Progenitor cell of endocrine pancreas (in vitro differentiated cells): Measurements from ENCODE around the gene TEX2. TPM values are rescaled to one million over a fixed set of nuclear protein-coding genes. Genes with fewer than 3 reads are reported as not detected.

Source experiments
- DNase-seq: peaks from one replicate; pipeline ENCODE4 v3.0.0; 2021; ENCODE audit warnings: low spot score; ENCODE audit not compliant: unreplicated experiment
- H3K27ac Mint-ChIP-seq: 2 replicates; pipeline ENCODE4 v1.8.0; 2021; ENCODE audit warnings: mild to moderate bottlenecking, moderate library complexity, mixed read lengths
- H3K27me3 Mint-ChIP-seq: 2 replicates; pipeline ENCODE4 v1.8.0; 2021; ENCODE audit warnings: mixed read lengths
- H3K36me3 Mint-ChIP-seq: 2 replicates; pipeline ENCODE4 v1.8.0; 2022; ENCODE audit warnings: mixed read lengths; ENCODE audit not compliant: insufficient read depth
- H3K4me1 Mint-ChIP-seq: 2 replicates; pipeline ENCODE4 v1.8.0; 2021; ENCODE audit warnings: low read depth, mixed read lengths
- H3K4me3 Mint-ChIP-seq: 2 replicates; pipeline ENCODE4 v1.8.0; 2021; ENCODE audit warnings: low read depth, mild to moderate bottlenecking, moderate library complexity, mixed read lengths
- H3K9me3 Mint-ChIP-seq: 2 replicates; pipeline ENCODE4 v1.8.0; 2021; ENCODE audit warnings: low read depth, mixed read lengths
- total RNA-seq: library from RNA; stranded (reverse); gene quantifications from 2 replicates; pipeline ENCODE4 v1.2.1, GENCODE V29; 2021
- TF ChIP-seq, protein P1 (sequence below): fragments of 200-600 bp; sonication (generic); IDR thresholded peaks from one replicate; pipeline ENCODE4 v1.5.0; 2021; ENCODE audit warnings: antibody characterized with exemption, mild to moderate bottlenecking; ENCODE audit not compliant: unreplicated experiment

TEX2 gene
- total RNA-seq, 1 donor from 2014 or later: 30.2 TPM

DNA sequence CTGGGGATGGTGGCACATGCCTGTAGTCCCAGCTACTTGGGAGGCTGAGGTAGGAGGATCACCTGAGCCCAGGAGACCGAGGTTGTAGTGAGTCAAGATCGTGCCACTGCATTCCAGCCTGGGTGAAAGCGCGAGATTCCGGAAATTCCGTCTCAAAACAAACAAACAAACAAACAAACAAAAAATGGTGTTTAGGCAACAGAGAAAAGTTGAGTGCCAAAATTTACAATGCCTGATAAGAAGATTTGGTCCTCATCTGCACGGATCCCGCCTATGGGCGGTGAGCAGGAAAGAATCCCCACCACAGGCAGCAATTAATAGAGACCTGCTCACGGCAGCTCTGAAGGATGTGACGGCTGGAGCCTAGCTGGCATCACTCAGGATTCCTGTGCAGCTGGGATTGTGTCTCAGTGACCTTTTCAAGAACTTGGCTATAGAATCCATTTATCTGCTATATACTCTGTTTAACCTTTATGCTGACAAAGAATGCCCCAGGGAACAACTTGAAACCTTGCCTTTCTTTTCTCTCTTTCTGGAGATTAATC lies 14.0 kb upstream of the TEX2 start:
- no peak for DNase-seq
- Mint-ChIP-seq H3K27me3 (no peaks in the 10 kb centered on the region), H3K4me3 (no peak overlapping the region), H3K4me1 (no peaks in the 10 kb centered on the region), H3K36me3 (no peaks in the 10 kb centered on the region), H3K27ac (no peak overlapping the region), H3K9me3 (no peaks in the 10 kb centered on the region)
- TF ChIP-seq, protein P1, sequence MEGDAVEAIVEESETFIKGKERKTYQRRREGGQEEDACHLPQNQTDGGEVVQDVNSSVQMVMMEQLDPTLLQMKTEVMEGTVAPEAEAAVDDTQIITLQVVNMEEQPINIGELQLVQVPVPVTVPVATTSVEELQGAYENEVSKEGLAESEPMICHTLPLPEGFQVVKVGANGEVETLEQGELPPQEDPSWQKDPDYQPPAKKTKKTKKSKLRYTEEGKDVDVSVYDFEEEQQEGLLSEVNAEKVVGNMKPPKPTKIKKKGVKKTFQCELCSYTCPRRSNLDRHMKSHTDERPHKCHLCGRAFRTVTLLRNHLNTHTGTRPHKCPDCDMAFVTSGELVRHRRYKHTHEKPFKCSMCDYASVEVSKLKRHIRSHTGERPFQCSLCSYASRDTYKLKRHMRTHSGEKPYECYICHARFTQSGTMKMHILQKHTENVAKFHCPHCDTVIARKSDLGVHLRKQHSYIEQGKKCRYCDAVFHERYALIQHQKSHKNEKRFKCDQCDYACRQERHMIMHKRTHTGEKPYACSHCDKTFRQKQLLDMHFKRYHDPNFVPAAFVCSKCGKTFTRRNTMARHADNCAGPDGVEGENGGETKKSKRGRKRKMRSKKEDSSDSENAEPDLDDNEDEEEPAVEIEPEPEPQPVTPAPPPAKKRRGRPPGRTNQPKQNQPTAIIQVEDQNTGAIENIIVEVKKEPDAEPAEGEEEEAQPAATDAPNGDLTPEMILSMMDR: no peak

DNA sequence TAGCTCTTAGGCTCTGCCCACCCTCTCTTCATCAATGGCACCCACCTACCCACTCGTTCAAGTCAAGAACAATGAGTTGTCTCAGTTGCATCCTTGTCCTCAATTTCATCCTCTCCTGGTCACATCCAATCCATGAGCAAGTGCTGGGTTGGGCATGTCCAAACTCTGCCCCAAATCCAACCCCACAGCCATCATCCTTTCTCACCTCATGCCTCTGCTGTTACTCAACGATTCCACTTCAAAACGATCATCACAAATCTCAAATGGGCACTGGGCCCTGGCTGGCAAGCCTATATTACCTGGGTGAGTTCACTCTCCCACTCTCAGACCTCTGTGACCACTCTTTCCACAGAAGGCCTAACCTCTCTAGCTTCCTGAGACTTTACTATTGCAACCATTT lies 12.0 kb upstream of the TEX2 start:
- Mint-ChIP-seq H3K36me3 (no peaks in the 10 kb centered on the region), H3K27me3 (no peaks in the 10 kb centered on the region), H3K4me3 (no peak overlapping the region), H3K9me3 (no peaks in the 10 kb centered on the region), H3K27ac (no peak overlapping the region), H3K4me1 (no peaks in the 10 kb centered on the region)
- no peak for DNase-seq
- TF ChIP-seq, protein P1: no peak

DNA sequence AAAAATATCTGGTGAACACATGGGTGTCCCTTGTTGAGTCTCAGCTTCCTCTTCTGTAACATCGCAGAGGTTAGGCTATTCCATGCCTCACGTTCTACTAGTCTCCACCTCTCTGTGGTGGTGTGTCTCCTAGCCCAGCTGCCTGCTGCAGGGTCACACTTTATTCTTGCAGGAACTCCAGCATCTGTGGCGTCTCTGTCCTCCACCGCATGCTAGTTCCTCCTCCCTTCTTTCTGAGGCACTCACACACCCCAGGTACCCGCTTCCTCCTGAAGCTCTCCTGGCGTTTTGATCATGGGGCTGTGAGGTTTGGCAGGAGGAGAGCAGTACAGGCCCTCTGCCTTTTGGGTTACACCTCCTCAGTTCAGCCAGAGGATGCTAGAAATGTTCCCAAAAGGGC lies 9.9 kb upstream of the TEX2 start:
- H3K9me3 Mint-ChIP-seq: no peaks in the 10 kb centered on the region
- peaks cover 3% of the 10 kb centered on the region for H3K27me3 Mint-ChIP-seq
- no peak for DNase-seq
- H3K36me3 Mint-ChIP-seq: no peaks in the 10 kb centered on the region
- H3K27ac Mint-ChIP-seq: no peak overlapping the region
- TF ChIP-seq, protein P1: no peak
- no peak overlapping the region for H3K4me3 Mint-ChIP-seq
- H3K4me1 Mint-ChIP-seq: no peaks in the 10 kb centered on the region

DNA sequence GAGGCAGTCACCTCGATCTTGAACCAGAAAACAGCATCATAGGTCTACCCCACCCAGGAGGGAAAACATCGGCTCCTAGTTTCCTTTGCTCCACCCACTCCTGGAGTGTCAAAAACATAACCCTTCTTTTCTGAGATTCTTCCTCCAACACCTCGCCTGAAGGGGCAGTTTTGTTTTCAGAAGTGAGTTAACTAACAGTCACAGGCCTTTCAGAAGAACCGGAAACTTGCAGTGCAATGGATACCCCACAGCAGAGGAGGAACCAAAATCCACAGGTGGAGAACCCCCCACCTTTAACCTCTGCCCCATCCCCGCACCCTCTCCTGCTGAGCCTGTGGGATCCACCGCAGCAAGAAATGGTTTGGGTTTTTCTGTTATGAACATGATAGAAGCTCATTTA lies 7.8 kb upstream of the TEX2 start:
- Mint-ChIP-seq H3K4me1 (no peaks in the 10 kb centered on the region), H3K27me3 (peaks cover 9% of the 10 kb centered on the region), H3K4me3 (no peak overlapping the region), H3K36me3 (no peaks in the 10 kb centered on the region), H3K9me3 (no peaks in the 10 kb centered on the region), H3K27ac (no peak overlapping the region)
- DNase-seq: no peak
- TF ChIP-seq, protein P1: no peak

GRCh38 chr17:64269687-64270649 lies 6.9 kb upstream of the TEX2 start:
- Mint-ChIP-seq H3K36me3 (no peaks in the 10 kb centered on the region), H3K27me3 (peaks cover 9% of the 10 kb centered on the region), H3K4me3 (no peak overlapping the region), H3K9me3 (no peaks in the 10 kb centered on the region), H3K27ac (no peak overlapping the region), H3K4me1 (peaks cover 3% of the 10 kb centered on the region)
- DNase-seq: no peak
- TF ChIP-seq, protein P1: no peak
